Measurements from ENCODE around the gene MALSU1.

MALSU1 gene

DNA sequence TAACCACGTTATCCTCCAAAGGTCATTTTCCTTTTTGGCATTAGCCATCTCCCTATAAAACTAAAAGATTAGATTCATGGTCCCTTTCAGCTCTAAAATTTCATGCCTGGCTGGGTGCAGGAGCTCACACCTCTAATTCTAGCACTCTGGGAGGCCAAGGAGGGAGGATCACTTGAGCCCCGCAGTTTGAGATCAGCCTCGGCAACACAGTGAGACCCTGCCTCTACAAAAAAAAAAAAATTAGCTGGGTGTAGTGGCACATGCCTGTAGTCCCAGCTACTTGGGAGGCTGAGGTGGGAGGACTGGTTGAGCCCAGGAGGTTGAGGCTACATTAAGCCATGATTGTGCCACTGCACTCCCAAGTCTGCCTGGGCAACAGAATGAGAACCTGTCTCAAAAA is 57.0 kb downstream of the MALSU1 start:
- no peak overlapping the region for H3K4me3 ChIP-seq
- H3K27ac ChIP-seq: no peak overlapping the region

DNA sequence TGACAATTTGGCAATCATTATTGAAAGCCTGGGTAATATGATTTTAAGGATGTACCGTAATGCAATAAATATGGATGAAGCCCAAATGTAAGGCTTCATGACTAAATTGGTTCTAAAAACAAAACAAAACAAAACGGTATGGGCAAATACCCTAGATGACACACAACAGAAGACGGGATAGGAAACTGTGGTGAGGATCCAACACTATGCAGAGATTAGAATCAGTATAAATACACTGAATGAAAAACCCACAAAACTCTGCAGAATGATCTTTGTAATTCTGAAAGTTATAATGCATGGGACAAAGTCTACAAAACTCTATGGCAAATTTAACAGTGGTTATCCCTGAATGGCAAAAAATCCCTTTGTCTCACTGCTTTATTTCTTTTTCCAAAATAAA is 57.6 kb downstream of the MALSU1 start:
- no peak overlapping the region for H3K27ac ChIP-seq

GRCh38 chr7:23357190-23358093 is 58.3 kb downstream of the MALSU1 start:
- no peak overlapping the region for H3K4me3 ChIP-seq
- no peak overlapping the region for H3K27ac ChIP-seq

More for the DNA sequence above, 57.6 kb downstream of the MALSU1 start:
- H3K4me3 ChIP-seq: no peak overlapping the region

DNA sequence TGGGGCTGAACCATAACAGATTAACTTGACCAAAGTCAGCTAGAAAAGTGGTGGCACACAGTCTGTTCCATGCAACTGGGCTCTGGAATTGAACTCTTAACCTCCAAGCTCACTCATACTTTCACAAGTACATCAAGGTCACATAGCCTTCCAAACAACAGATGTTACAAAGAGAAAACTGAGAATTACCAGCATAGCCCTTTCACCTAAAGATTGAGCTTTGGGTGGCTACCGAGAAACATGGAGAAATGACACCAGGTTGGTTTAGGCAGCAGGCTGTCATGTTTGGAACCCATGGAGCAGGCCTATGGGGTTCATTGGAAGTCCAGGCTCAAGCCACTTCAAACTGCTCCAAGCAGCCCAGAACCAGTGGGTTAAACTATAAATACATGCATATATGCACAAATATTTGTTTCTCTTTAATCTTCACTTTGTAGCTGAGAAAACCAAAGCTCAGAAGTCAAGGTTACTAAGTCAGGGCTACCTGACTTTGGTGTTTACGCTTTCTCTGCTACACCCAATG is 59.1 kb downstream of the MALSU1 start:
- Histone ChIP-seq H3K27ac (no peak overlapping the region), H3K4me3 (no peak overlapping the region)

All from skin epidermis (tissue), 12 donors.